ENCODE measurements around the gene LRCH4. TPM values are rescaled to one million over a fixed set of nuclear protein-coding genes. Genes with fewer than 3 reads are reported as not detected.

The LRCH4 gene
- total and polyA plus RNA-seq, 2 of the 13 experiments (the other 11 are each of a cell fraction or from before 2014, with no cell fraction given), result 7.0 to 9.3 TPM

GRCh38 chr7:100546129-100546925 is 39.6 kb downstream of the LRCH4 start (continued):
- TF ChIP-seq ZBTB49 (CRISPR knock-in tag; IDR thresholded peaks at IDR 0.05; ENCODE audit: borderline replicate concordance) (no peak), ZNF749 (CRISPR knock-in tag; IDR thresholded peaks at IDR 0.05; ENCODE audit: borderline replicate concordance) (no peak), TCF12 (IDR thresholded peaks at IDR 0.05) (no peak), TCF12 (CRISPR knock-in tag; IDR thresholded peaks at IDR 0.05) (no peak), ZNF136 (CRISPR knock-in tag; IDR thresholded peaks at IDR 0.05; ENCODE audit: low read depth) (no peak), ZNF251 (CRISPR knock-in tag; IDR thresholded peaks at IDR 0.05) (no peak), ZNF205 (CRISPR knock-in tag; IDR thresholded peaks at IDR 0.05) (no peak; the same call in 1 of the 2 replicates), PHF21A (CRISPR knock-in tag; IDR thresholded peaks at IDR 0.05) (peak; percentile 41; the same call in 1 of the 2 replicates), NRL (CRISPR knock-in tag; IDR thresholded peaks at IDR 0.05; ENCODE audit: borderline replicate concordance) (no peak), SP4 (CRISPR knock-in tag; IDR thresholded peaks at IDR 0.05) (no peak), IKZF5 (CRISPR knock-in tag; IDR thresholded peaks at IDR 0.05) (peak; percentile 16; the same call in 1 of the 2 replicates), SMARCE1 (IDR thresholded peaks at IDR 0.05; ENCODE audit: borderline replicate concordance) (no peak), HNF4G (IDR thresholded peaks at IDR 0.05; ENCODE audit: borderline replicate concordance, low read depth, low read length) (no peak), HNF4G (CRISPR knock-in tag; IDR thresholded peaks at IDR 0.05; ENCODE audit: borderline replicate concordance, low read depth) (no peak), ZNF768 (CRISPR knock-in tag; IDR thresholded peaks at IDR 0.05) (no peak), GPN1 (CRISPR knock-in tag; IDR thresholded peaks at IDR 0.05; ENCODE audit: borderline replicate concordance) (no peak), CC2D1A (CRISPR knock-in tag; IDR thresholded peaks at IDR 0.05) (no peak), KAT8 (CRISPR knock-in tag; IDR thresholded peaks at IDR 0.05) (no peak), ZNF615 (CRISPR knock-in tag; IDR thresholded peaks at IDR 0.05; ENCODE audit: borderline replicate concordance) (no peak), PHF8 (CRISPR knock-in tag; IDR thresholded peaks at IDR 0.05) (peak; percentile 13; the same call in 1 of the 2 replicates), ATF1 (CRISPR knock-in tag; IDR thresholded peaks at IDR 0.05) (peak; percentile 75), NFYB (CRISPR knock-in tag; IDR thresholded peaks at IDR 0.05) (no peak), REST (IDR thresholded peaks at IDR 0.05; ENCODE audit: borderline replicate concordance in 1 of 2, low read depth in 1 of 2, low read length in 2 of 2) (peak in 1 of 2 experiments; percentile 55; a peak in 1 of 4 replicates), ARNTL (CRISPR knock-in tag; IDR thresholded peaks at IDR 0.05) (peak; percentile 74; the same call in 1 of the 2 replicates)

All from HepG2 (cell line).